PFSK-1 (cell line): Measurements from ENCODE around the gene LTBP2.

Experiments
- FOXP2 ChIP-seq: optimal IDR thresholded peaks from 2 replicates; pipeline ENCODE3; 2011; ENCODE audit warnings: borderline replicate concordance, control low read depth, inconsistent platforms; ENCODE audit not compliant: insufficient read depth; ENCODE audit errors: extremely low read length, extremely low read depth
- POLR2AphosphoS5 ChIP-seq: IDR thresholded peaks from 2 replicates; pipeline ENCODE4 v1.6.1; 2012; ENCODE audit warnings: low read depth, mild to moderate bottlenecking, control low read depth, low read length, moderate library complexity
- SIN3A ChIP-seq: IDR thresholded peaks from 2 replicates; pipeline ENCODE4 v1.6.1; 2012; ENCODE audit warnings: mild to moderate bottlenecking, low read length, moderate library complexity, borderline replicate concordance; ENCODE audit not compliant: insufficient read depth
- TAF1 ChIP-seq: IDR thresholded peaks from 2 replicates; pipeline ENCODE4 v1.6.1; 2012; ENCODE audit warnings: low read length, control low read depth, borderline replicate concordance; ENCODE audit not compliant: insufficient read depth
- TF ChIP-seq, protein P1 (sequence below), 2 experiments: IDR thresholded peaks; 2 replicates each; pipeline versions ENCODE4 v1.6.1 to v1.8.0; 2011 to 2012; ENCODE audit warnings: low read depth in 2 of 2, low read length in 2 of 2, control low read depth in 1 of 2, inconsistent platforms in 1 of 2, mild to moderate bottlenecking in 1 of 2, moderate library complexity in 1 of 2; ENCODE audit not compliant: insufficient read depth in 1 of 2

Gene LTBP2

DNA sequence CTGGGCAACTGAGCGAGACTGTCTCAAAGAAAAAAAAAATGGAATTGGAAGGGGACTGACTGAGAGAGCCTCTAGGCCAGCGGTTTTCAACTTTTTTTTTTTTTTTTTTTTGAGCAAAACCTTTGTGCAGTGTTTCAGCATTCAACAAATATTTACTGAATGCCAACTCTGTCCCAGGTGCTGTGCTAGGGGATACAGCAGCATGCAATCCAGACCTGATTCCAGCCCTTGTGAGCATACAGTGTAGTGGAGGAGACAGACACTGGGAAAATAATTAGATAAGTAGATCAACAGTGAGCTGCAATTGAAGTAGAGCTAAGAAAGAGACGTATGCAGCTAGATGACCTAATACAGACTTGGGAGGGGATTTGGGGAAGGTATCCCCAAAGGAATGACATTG is 23.8 kb upstream of the LTBP2 start:
- TF ChIP-seq SIN3A (no peak), FOXP2 (no peak)
- TF ChIP-seq, protein P1, sequence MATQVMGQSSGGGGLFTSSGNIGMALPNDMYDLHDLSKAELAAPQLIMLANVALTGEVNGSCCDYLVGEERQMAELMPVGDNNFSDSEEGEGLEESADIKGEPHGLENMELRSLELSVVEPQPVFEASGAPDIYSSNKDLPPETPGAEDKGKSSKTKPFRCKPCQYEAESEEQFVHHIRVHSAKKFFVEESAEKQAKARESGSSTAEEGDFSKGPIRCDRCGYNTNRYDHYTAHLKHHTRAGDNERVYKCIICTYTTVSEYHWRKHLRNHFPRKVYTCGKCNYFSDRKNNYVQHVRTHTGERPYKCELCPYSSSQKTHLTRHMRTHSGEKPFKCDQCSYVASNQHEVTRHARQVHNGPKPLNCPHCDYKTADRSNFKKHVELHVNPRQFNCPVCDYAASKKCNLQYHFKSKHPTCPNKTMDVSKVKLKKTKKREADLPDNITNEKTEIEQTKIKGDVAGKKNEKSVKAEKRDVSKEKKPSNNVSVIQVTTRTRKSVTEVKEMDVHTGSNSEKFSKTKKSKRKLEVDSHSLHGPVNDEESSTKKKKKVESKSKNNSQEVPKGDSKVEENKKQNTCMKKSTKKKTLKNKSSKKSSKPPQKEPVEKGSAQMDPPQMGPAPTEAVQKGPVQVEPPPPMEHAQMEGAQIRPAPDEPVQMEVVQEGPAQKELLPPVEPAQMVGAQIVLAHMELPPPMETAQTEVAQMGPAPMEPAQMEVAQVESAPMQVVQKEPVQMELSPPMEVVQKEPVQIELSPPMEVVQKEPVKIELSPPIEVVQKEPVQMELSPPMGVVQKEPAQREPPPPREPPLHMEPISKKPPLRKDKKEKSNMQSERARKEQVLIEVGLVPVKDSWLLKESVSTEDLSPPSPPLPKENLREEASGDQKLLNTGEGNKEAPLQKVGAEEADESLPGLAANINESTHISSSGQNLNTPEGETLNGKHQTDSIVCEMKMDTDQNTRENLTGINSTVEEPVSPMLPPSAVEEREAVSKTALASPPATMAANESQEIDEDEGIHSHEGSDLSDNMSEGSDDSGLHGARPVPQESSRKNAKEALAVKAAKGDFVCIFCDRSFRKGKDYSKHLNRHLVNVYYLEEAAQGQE (IDR thresholded peaks at IDR 0.05; ENCODE audit: insufficient read depth in 1 of 2, low read depth in 2 of 2, low read length in 2 of 2): no peak

DNA sequence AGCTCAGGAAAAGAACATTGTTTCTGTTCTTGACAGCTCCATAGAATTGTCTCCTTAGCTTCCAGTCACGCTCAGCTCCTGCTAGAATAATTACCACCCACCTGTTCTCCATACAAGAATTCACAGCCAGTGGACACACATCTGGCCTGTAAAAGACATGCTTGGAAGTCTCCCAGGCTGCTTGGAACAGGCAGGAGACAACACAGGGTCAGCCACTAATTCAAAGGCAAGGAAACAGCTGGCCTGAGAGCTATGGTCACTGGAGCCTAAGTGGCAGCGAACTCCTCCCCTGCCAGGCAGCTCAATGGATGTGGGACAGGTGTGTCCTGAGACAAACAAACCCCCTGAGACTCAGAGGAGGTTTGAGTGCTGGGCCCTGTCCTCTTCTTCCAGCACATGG is 22.9 kb upstream of the LTBP2 start:
- TF ChIP-seq SIN3A: no peak
- TF ChIP-seq POLR2AphosphoS5: no peak

DNA sequence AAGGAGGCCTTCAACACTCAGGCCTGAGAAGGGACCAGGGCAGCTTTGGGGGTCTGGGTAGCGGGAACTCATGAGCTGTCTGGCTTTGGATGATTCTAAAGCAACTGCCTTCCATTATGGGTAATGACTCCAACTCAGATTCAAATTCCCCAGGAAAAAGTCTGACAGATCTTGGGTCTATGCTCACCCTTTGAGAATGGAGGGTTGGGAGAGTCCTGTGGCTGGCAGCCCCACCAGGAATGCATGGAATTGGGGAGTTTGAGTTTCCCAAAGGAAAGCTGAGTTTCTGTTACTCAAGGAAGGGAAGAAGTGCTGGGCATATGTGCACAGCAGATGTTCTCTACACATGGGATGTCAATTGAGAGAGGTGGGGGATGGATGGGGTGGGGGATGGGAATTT is 22.4 kb upstream of the LTBP2 start:
- TF ChIP-seq FOXP2 (no peak), POLR2AphosphoS5 (no peak), SIN3A (no peak), TAF1 (no peak)
- TF ChIP-seq, protein P1 (IDR thresholded peaks at IDR 0.05; ENCODE audit: insufficient read depth in 1 of 2, low read depth in 2 of 2, low read length in 2 of 2): no peak

DNA sequence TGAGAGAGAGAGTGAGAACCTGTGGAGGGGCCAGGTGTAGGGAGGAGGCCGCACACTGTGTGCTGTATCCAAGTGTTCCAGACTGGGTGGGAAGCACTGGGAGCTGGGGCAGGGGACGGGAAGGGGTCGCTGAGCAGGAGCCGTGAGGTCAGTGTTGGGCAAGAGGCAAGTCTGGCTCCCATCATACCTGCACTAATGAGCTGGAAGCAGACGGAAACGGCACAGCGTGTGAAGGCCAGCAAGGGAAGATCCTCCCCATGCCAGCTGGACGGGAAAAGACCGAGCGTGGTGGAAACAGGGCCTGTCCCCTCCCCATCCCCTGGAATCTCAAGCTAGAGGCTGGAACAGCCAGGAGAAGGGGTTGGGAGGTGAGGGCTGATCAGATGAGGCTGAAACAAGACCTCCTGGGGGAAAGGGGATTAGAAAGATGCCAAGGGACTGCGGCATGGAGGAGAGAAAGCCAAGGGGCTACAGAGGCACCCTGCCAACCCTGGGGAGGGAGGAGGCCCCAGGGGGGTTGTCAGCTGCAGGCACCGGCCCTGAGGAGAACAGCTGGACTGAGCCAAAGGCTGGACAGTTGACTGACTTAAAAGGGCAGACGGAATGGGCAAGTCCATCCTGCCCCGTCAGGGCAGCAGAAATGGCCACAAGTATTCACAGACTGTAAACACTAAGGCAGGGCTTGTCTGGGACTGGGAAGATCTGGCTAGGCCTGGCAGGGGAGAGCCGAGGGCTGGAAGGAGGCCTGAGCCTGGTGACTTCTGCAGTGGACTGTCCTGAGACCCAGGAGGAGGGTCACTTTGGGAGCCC is 19.0 kb upstream of the LTBP2 start:
- TF ChIP-seq POLR2AphosphoS5 (no peak), SIN3A (no peak), TAF1 (no peak), FOXP2 (no peak)
- TF ChIP-seq, protein P1 (IDR thresholded peaks at IDR 0.05; ENCODE audit: insufficient read depth in 1 of 2, low read depth in 2 of 2, low read length in 2 of 2): no peak

DNA sequence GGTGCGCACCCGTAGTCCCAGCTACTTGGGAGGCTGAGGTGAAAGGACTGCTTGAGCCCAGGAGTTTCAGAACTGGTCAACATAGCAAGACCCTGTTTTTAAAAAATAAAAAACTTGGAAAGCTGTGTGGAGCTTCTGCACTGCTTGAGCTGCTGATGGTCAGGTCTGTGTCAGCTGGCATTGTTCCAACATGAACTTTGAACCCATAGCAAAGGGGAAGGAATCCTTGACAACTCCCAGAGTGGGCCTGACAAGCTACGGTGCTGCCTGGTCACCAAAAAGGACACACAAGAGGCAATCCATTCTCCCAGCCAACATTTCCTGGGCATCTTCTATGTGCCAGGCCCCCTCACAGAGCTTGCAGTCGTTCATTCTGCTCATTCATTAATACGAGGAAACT is 16.4 kb upstream of the LTBP2 start:
- TF ChIP-seq FOXP2 (no peak), TAF1 (no peak), POLR2AphosphoS5 (no peak), SIN3A (no peak)
- TF ChIP-seq, protein P1 (IDR thresholded peaks at IDR 0.05; ENCODE audit: insufficient read depth in 1 of 2, low read depth in 2 of 2, low read length in 2 of 2): no peak
